Measurements from ENCODE around the gene SH2D5. TPM values are rescaled to one million over a fixed set of nuclear protein-coding genes. Genes with fewer than 3 reads are reported as not detected.

The SH2D5 gene
- total RNA-seq, 1 donor from 2014 or later = 0.30 TPM

- no peak for DNase-seq
Observed at GRCh38 chr1:20713440-20713839, 19.1 kb downstream of the SH2D5 start.

- DNase-seq = no peak
Observed at GRCh38 chr1:20712215-20712577, 20.3 kb downstream of the SH2D5 start.

- DNase-seq = no peak
Observed at GRCh38 chr1:20711285-20712214, 21.0 kb downstream of the SH2D5 start.

- DNase-seq = no peak
Observed at GRCh38 chr1:20710469-20711284, 21.8 kb downstream of the SH2D5 start.

- no peak for DNase-seq
Observed at GRCh38 chr1:20709868-20710267, 22.6 kb downstream of the SH2D5 start.

GRCh38 chr1:20708891-20709290 is 23.6 kb downstream of the SH2D5 start:
- DNase-seq = no peak

GRCh38 chr1:20708057-20708456 is 24.4 kb downstream of the SH2D5 start:
- no peak for DNase-seq

GRCh38 chr1:20706841-20707240 is 25.7 kb downstream of the SH2D5 start:
- no peak for DNase-seq

GRCh38 chr1:20705203-20705755 is 27.2 kb downstream of the SH2D5 start:
- DNase-seq = no peak

- no peak for DNase-seq
Observed at GRCh38 chr1:20704390-20705202, 27.9 kb downstream of the SH2D5 start.

GRCh38 chr1:20703124-20703756 is 29.3 kb downstream of the SH2D5 start:
- DNase-seq = no peak

GRCh38 chr1:20702416-20702815 is 30.1 kb downstream of the SH2D5 start:
- DNase-seq = no peak

- DNase-seq = no peak
Observed at GRCh38 chr1:20701847-20702246, 30.7 kb downstream of the SH2D5 start.

- no peak for DNase-seq
Observed at GRCh38 chr1:20701446-20701845, 31.1 kb downstream of the SH2D5 start.

- DNase-seq = no peak
Observed at GRCh38 chr1:20700636-20701215, 31.8 kb downstream of the SH2D5 start.

- no peak for DNase-seq
Observed at GRCh38 chr1:20699558-20699957, 32.9 kb downstream of the SH2D5 start.

- DNase-seq = no peak
Observed at GRCh38 chr1:20698195-20698910, 34.1 kb downstream of the SH2D5 start.

GRCh38 chr1:20697563-20697962 is 34.9 kb downstream of the SH2D5 start:
- no peak for DNase-seq

GRCh38 chr1:20696397-20697333 is 35.8 kb downstream of the SH2D5 start:
- DNase-seq = peak; percentile 69
